NCI-H82 treated with DMSO at 0.1 percent for 48 hours (cell line): ENCODE measurements around the gene GALC.

Experiments
- DNase-seq: peaks from one replicate; lab custom pipeline; 2025; ENCODE audit not compliant: unreplicated experiment; lab: John Stamatoyannopoulos, UW

Gene GALC

DNA sequence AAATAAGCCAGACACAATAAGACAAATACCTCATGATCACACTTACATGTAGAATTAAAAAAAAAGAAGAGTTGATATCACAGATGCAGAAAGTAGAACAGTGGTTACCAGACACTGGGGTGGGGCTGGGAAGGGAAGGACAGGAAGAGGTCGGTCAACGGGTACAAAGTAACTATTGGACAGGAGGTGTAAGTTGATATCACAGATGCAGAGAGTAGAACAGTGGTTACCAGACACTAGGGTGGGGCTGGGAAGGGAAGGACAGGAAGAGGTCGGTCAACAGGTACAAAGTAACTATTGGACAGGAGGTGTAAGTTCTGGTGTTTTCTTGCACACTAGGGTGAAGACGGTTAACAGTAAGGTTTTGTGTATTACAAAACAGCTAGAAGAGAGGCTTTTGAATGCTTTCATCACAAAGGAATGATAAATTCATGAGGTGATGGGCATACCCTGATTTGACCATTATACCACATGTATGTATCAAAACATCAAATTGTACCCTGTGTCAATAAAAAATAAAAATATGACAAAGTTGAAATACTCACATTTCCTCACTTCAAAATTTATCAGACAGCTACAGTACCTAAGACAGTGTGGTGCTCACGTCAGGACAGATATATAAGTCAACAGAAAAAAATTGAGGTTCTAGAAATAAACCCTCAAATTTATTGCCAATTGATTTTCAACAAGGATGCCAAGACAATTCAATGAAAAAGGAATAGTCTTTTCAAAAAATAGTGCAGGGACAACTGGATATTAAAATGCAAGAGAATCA lies 32.8 kb downstream of the GALC start:
- DNase-seq: no peak

DNA sequence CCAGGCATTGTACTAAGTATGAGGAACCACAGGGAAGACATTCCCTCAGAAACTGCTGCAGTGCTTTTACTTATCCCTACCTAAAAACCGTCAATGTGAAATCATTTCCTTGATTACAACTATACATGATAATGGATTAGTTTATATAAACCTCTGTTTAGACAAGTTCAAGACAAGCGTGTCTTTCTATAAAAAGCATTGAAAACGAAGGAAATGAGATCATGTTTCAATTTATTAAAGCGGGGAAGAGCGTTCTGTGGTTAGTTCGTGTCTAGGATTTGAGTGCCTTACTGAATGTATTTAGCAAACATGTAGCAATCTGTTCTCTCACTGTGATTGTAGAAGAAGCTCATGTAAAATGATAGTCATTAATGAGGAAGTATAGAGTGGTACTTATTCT lies 37.5 kb downstream of the GALC start:
- DNase-seq: no peak

DNA sequence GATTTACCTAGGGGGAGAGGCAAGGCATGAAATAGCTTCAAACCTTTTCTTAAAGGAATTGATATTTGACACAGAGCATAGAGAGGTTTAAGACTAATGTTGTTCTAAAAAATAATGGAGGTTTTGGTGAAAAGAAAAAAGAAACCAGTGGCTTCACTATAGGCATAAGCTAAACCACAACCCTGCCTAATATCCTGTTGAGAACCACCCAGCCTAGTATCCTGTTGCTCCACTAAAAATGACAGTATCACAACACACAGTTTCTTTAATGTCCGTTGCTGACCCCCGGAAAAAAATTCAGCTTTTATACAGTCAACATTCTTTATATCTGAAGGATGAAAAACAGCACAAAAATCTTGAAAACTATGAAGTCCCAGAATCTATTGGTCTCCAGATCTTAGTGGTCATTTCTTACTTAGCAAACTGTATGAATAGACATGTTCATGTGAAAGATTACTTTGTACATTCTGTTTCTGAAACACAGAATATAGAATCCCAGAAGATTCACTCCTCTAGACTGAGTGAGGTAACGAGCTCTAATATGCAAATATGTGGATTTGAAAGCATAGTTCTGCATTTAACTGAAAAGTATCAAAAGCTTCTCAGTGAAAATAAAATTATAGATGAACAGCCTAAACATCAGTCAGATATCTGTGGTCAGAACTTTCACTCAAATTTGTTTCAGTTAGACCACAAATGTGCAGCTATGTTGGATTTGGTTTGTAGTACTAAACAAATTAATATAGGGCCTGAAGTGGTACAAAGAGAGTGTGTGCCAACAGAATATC lies 40.5 kb downstream of the GALC start:
- no peak for DNase-seq

DNA sequence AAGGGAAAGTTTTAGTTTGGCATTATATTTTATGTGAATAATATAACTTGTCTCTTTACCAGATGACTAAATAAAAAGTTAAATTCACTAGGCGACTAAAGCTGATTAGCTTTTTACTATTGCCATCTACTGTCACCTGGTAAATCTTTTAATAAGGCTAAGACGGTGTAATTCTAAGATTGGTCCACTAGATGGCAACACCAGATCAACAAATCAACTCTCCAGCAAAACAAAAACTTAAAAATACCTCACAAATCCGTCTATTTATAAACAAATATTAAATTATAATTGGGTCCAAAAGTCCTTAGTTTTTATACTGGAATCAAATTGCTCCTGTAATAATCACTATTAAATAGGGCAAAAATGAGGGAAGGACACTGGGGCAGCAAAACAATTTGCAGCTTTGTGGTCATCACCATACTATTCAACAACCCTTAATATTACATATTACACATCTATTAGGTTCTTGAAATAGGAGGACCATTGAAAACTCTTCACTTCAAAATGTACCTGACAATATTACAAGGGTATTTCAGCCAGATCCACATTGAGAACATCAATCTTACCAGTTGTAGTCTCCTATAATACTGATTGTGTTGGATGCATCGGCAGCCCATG lies 47.9 kb downstream of the GALC start:
- DNase-seq: peak; percentile 12

DNA sequence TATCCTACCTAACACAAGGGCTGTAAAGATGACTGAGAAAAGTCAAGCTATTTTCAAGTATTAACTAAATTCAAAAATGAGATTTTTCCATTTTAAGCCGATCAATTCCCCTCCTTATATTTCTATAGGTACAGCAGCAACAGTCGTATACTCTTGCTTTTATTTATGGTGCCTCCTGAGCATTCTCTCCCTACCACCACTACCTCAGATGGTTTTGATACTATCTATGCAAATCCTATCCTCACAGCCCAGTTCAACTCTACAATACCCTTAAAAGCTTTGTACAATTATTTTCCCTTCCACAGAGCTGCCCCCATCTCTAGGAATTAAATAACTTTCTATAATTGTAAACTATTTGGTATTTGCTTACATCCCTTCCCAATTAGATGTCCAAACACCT lies 52.1 kb downstream of the GALC start:
- no peak for DNase-seq

DNA sequence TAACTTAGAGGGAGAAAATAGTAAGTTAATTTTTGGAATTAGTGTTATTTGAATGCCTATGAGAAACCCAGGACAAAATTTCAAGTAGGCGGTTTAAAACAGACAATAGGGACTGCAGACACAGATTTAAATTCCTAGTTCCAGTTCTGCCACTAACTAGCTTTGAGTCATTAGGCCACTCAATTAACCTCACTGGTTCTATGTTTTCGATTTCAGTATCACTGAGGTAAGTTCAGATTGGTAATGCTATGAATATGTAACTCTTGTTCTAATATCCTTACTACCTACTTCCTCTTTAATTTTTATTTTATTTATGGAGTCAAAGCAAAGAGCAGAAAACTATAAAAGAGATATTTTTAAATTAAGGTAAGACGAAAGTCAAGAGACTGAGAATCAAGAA lies 52.6 kb downstream of the GALC start:
- no peak for DNase-seq

DNA sequence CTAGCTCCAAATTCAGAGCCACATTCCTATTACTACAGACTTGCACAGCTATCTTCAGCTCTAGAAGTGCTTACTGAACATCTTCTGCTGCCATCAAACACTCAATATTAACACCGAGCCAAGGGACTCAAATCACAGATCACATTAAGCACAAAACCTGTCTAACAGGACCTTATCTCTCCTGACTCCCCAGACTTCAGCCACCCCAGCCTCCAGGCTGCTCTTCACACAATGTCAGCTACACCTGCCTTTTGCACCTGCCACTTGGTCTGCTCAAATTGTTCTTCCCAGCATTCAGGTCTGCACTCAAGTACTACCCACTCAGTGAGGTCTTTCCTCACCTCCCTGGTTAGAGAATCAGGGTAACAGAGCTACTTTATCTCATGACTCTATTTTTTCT lies 57.1 kb downstream of the GALC start:
- DNase-seq: no peak

DNA sequence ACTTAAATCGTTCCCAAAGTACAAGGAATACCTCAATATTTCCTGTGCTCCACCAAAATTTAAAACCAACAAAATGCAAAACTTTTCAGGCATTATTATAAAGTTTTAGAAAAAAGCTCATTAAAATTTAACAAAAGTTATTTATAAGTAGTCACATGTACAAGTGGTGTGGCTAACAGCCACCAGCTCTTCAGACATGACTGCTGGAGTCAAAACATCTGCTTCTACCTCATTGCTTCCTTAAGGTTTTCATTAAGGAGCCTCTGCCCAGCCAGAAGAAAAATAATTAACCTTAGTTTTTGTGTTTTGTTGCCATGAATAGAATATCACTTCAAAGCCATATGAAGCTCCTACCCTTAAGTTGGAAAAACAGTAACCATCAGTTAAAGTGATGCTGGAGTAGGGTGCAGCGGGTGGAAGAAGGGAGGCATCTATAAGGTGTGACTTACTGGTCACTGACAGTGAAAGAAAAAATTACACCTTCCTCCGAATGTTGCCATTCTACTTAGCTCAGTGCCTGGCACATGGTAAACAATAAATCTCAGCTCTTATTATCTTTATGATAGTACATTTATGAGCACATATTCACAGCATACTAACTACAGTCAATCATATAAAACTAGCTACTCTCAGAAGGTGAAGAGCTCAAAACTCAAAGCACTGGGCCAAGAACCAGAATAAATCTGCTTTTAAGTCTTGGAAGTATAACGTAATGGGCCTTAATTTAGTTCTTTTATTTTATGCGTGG lies 57.7 kb downstream of the GALC start:
- no peak for DNase-seq

DNA sequence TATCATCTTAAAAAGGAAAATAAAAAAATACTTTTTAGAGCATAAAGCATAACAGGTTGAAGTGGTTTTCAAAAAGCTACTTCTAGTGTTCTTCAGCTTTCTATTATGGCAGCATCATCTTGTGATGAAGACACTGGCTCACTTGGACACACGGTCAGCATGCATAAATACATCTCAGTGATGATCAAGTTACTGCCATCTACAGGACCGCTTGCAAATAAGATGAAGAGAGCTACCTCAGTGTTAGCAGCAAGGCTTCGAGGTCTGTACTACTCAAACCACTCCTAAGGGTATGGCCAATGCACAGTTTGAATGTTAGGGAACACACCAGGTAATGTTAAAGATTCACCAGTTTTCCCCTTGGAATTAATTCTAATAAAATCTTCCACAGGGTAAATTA lies 58.8 kb downstream of the GALC start:
- DNase-seq: no peak

DNA sequence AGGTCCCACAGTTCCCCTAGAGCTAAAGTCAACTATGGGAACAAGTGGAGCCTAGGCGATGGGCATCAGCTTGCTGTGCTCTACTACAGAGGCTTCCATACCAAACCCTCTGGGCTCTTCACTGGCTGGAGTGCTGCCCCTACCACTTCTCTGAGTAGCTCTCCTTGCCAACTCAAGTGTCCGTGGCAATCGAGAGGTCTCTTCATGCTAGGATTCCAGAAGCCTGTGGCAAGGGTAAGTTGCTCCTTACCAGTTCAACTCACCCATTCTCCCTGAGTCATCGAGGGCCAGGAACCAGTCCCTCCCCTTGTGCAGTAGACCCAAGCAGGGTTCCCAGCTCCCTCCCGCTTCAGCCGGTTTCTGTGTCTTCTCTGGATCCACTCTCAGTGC lies 76.1 kb downstream of the GALC start:
- DNase-seq: no peak

DNA sequence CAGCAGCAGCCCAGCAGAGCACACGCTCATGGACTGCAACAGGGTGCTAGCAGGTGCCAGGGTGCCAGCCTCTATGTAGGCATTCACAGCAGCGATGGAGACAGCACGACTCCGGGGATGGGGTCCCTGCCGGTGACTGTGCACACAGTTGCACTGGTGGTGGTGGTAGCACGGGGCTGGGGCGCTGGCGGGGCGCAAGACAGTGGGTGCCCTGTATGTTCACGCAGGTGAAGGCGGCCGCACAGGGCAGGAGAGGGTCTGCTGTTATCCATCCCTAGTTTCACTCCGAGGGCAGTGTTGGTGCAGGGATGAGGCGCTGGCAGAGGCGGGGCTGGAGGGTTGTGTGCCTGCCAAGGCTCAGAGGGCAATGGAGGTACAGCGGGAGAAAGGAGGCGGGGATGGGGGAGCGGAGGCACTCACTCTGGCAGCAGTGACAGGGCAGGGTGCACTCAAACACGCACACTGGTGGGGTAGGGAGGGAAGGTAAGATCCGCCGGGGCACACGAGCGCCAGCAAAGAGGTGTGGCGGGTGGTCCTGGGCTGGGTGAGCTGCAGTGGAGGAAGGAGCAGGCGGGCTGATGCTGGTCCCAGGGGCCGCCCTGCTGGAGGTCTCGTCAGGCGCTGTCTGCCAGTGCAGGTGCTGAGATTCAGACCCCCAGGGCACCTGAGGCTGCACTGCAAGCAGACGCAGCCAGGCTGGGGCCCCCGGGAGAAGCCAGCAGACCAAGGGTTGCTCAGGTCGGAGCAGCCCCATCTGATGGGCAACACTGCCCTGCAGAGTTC lies 76.7 kb downstream of the GALC start:
- no peak for DNase-seq

DNA sequence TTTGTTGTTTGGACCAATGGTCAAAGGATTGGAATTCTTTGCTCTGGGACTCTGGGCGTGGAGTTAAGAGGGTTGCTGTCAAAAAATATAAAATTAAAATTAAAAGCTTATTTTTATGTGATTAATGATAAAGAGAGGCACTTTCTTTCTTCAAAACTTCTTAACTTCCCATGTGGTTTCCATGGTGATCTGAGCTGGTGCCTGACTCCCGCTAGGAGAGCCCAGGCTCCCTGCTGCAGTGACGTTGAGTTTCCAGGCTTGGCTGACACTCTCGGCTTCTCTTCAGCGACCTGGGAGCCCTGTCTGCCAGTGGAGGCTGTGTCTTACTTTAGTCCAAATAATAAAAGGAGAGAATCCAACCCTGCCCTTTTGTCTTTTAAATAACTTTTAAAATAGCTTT lies 84.4 kb downstream of the GALC start:
- no peak for DNase-seq

DNA sequence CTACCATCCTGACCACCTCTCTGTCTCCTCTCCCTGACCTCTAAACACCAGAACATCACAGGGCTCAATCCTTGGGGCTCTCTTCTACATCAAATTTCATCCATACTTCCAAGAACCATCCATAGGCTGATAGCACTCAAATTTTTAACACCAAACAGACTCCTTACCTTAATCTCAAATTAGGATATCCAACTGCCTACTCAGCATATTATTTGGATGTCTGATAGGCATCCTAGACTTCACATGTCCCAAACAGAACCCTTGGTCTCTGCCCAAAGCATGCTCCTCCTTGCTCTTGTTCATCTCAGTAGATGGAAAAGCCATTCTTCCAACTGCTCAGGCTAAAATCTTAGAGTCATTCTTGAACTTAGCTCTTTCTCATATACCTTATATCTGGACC lies 91.3 kb downstream of the GALC start:
- DNase-seq: no peak

DNA sequence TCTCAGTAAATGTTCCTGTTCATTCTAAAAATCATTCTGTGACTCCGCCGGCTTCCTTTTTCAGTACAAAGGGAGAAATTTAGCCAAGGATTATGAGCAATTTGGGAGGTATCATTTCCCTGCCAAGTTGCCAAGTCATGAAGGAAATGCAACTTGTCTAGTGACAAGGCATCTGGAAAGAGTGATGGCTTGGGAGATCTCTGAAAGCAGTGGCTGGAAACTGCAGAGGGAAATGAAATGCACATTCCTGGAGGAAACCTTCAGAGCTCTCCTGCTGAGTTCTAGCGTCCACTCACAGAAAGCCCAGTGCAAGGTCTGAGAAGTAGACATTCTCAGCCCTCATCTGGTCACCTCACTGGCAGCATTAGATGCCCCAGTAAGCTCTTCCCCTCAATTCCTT lies 91.7 kb downstream of the GALC start:
- no peak for DNase-seq

DNA sequence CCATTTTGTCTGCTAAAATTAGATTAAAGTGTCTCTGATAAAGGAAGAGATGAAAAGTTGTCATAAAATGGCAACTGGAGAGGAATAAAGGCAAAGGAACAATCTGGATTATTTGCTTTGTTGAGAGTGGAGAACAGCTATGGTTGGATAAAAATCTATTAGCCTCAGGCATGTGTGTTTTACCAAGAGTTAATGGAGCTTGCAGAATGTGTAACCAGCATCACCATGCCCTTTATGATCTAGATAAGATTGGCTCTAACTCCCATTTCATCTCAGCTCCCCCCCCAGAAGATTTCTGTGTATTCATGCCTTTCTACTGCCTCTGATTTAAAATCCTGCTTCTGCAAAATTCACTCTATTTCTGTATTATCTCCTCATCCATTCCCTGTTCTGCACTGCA lies 93.8 kb downstream of the GALC start:
- DNase-seq: no peak

DNA sequence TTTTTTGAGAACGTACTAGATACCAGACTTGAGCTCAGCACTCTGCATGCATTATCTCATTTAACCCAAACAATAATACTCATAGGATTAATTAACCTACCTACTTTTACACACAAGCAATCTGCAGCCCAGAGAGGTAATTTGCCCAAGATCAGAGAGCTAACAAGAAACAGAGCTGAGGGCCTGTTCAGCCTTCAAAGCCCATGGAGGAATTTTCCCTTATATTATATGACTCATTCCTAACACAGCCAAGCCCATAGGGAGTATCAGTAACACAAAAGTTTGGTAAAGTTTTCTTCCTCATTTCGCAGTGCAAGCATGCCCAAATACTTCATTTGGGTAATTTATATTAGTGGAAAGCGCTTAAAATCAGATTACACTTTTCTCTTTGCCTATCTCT lies 94.7 kb downstream of the GALC start:
- no peak for DNase-seq

DNA sequence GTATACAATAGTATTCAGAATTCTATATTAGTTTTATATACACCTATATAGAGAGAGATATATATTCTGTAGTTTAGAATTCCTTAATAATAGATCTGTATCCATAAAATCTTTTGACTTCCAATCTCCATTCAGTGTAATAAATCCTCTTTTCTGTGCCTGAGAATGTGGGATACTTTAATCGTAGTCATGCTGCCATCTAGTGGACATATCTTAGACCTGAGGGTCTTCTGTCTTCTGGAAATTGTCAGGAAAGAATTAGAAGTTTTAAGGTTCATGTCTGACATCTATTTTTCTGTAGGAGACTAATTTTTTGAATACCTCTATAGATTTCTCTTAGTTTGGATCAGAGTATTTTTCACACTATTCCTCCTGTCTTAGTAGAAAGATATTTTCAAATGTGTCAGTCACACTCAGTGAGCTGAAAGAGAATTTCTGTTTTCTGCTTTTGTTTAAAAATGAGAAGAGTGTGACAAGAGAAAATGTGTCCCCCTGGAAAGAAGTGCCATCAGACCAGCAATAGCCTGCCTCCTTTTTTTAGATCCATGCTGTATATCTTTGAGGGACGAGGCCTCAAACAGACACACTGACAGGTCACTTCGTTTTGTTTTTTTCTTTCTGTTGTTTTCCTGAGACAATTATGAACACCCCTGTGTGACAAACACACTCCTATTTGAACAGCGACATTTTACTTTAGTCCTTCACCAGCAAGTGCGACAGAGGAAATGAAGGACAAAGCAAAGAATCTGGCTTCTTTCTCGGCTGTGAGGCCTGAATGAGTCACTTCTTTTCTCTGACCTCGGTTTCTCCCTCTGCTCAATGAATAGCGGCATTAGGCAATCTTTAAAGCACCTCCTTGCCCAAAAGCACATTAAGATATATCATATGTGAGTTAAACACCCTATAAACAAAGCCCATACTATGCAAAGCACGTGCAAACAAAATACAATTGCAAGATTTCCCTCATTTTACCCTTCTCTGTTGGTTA lies 96.3 kb downstream of the GALC start:
- peak; percentile 57 for DNase-seq

DNA sequence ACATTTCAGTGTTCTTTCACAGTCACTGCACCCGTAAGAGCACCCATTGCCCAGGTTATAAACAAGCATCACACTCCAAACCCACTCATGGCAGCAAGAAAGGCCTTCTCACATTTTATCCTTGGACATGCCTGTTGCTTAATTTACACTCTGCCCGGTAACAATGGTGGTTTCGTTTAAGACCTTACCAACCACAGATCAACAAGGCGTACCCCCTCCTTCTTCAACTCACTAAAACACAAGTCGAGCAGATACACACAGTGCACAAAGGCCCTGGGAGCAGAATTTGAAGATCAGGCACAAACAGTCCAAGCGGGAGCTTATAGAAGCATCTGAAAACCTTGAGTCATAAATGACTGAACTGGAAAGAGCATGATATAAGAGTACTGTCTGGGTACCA lies 98.1 kb downstream of the GALC start:
- no peak for DNase-seq

DNA sequence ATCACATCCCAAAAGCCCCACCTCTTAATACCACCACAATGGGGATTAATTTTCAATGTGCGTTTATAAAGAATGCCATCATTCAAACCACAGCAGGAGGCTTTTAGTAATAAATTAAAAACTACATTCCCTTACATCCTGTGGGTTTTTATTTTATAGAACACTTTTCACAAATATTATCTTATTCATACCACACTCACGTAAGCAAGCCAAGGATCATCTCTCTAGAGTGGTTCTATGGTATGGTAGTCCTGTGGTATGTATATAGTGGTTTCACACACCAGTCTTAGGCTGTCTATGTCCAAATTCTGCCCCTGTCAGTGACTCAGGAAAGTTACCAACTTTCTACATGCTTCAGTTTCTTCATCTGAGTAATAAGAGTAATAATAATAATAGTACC lies 100.2 kb downstream of the GALC start:
- no peak for DNase-seq
